ENCODE measurements around the gene NSRP1.

DNA sequence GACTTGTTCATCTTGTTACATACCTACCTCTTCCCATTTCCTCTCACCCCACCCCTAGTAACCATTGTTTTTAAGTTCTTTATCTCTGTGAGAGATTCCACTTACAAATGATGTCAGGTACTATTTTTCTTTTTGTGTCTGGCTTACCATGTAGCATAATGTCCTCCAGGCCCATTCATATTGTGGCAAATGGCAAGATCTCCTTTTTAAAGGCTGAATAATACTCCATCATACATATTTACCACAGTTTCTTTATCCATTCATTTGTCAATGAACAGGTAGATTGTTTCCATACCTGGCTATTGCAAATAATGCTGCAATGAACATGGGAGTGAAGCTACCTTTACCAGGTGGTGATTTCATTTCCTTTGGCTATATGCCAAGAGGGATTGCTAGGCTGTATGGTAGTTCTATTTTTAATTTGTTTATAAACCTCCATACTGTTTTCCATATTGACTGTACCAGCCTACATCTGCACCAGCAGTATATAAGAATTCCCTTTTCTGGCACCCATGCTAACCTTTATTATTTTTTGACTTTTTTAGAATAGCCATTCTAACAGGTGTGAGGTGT lies 53.9 kb downstream of the NSRP1 start:
- TF ChIP-seq, protein P1, sequence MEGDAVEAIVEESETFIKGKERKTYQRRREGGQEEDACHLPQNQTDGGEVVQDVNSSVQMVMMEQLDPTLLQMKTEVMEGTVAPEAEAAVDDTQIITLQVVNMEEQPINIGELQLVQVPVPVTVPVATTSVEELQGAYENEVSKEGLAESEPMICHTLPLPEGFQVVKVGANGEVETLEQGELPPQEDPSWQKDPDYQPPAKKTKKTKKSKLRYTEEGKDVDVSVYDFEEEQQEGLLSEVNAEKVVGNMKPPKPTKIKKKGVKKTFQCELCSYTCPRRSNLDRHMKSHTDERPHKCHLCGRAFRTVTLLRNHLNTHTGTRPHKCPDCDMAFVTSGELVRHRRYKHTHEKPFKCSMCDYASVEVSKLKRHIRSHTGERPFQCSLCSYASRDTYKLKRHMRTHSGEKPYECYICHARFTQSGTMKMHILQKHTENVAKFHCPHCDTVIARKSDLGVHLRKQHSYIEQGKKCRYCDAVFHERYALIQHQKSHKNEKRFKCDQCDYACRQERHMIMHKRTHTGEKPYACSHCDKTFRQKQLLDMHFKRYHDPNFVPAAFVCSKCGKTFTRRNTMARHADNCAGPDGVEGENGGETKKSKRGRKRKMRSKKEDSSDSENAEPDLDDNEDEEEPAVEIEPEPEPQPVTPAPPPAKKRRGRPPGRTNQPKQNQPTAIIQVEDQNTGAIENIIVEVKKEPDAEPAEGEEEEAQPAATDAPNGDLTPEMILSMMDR (optimal IDR thresholded peaks at IDR 0.05 in 1 of 3, IDR thresholded peaks at IDR 0.05 in 1 of 3, conservative IDR thresholded peaks at IDR 0.05 in 1 of 3; ENCODE audit: extremely low read depth in 1 of 3, insufficient read depth in 2 of 3, low read length in 3 of 3), result no peak
- TF ChIP-seq EZH2 (IDR thresholded peaks at IDR 0.05; ENCODE audit: low read length), result no peak

All from keratinocyte (primary cell).